Large intestine (tissue), 3 donors: Measurements from ENCODE around the gene SCN3A. TPM values are rescaled to one million over a fixed set of nuclear protein-coding genes. Genes with fewer than 3 reads are reported as not detected.

Source experiments
- DNase-seq, 2 donors: peaks; one replicate each; pipeline versions ENCODE4 v3.0.0 to v3.0.0-alpha.2; 2013
- H3K27ac ChIP-seq: one replicate; pipeline ENCODE4 v1.5.1; 2013; ENCODE audit warnings: low read length
- H3K27me3 ChIP-seq: 2 replicates; pipeline ENCODE4 v1.6.1; 2013; ENCODE audit warnings: low read length; ENCODE audit not compliant: control insufficient read depth, insufficient read depth
- H3K36me3 ChIP-seq: 2 replicates; pipeline ENCODE4 v1.6.1; 2013; ENCODE audit warnings: low read length; ENCODE audit not compliant: control insufficient read depth, insufficient read depth
- H3K4me1 ChIP-seq: one replicate; pipeline ENCODE4 v1.6.1; 2013; ENCODE audit warnings: low read length; ENCODE audit not compliant: control insufficient read depth, insufficient read depth
- H3K4me3 ChIP-seq: one replicate; pipeline ENCODE4 v1.5.1; 2013; ENCODE audit warnings: low read length
- H3K9me3 ChIP-seq: one replicate; pipeline ENCODE4 v1.6.1; 2013; ENCODE audit warnings: mild to moderate bottlenecking, low read depth, low read length, moderate library complexity; ENCODE audit not compliant: control insufficient read depth
- WGBS: methylation state at CpG from one replicate; pipeline ENCODE4 v1.1.5; 2013; ENCODE audit warnings: low lambda C conversion rate; ENCODE audit not compliant: insufficient coverage; 5-methylcytosine and 5-hydroxymethylcytosine counted together
- polyA plus RNA-seq: library from polyadenylated mRNA; unstranded; fragments of 120-200 nt; gene quantifications from one replicate; pipeline ENCODE4 v1.2.1, GENCODE V29; 2013

SCN3A gene
- polyA plus RNA-seq, 1 donor: 5.5 TPM

DNA sequence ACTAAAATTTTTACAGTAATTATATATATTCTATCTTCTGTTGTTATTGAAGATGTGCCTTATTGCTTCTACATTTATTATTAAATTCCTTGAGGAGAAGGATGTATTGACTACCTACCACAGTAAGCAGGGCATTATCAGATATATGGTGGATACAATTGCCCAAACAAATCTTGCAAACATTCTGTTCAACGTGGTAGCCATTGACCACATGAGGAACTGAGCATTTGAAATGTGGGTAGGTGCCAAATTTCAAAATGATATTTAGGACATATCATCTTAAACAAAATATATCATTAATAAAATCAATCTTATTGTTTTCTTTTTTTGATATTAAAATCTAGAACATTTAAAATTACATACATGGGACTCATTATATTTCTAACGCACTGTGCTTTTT lies 11.1 kb downstream of the SCN3A start:
- Histone ChIP-seq H3K9me3 (no peaks in the 10 kb centered on the region), H3K36me3 (no peaks in the 10 kb centered on the region), H3K4me3 (no peak overlapping the region), H3K27me3 (no peaks in the 10 kb centered on the region), H3K4me1 (no peaks in the 10 kb centered on the region), H3K27ac (no peak overlapping the region)
- no peak for DNase-seq
- WGBS: 100% methylated on average over 1 of the region's 2 CpGs

DNA sequence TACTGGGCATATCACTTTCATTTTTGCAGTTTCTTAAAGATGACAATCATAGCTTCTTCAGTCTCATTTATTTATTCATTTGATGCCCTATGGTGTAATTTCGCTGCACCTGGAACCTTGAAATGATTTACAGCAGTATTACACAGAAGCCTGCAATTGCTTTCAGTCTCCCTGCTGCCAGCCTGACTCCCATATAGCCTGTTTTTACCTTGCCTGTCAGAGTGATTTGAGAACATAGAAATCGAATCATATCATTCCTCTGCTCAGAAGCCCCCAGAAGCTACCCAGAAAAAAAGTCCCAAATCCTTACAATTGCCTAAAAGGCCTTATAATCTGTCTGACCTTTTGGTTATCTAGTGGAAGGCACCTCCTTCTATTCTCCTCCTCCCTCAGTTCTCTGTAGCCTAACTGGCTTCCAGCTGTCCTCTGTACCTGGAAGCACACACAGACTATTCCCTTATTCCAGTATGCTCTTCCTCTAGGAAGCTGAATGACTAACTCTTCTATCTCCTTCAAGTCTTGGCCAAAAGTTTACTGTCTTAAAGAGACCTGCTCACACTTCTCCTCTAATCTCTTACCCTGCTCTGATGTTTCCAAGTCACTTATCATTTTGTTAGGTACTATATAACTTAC lies 12.6 kb downstream of the SCN3A start:
- Histone ChIP-seq H3K4me1 (no peaks in the 10 kb centered on the region), H3K27me3 (no peaks in the 10 kb centered on the region), H3K4me3 (no peak overlapping the region), H3K27ac (no peak overlapping the region), H3K36me3 (no peaks in the 10 kb centered on the region), H3K9me3 (no peaks in the 10 kb centered on the region)
- no peak for DNase-seq
- WGBS: no CpG with 5 or more reads among the region's 2 CpGs

DNA sequence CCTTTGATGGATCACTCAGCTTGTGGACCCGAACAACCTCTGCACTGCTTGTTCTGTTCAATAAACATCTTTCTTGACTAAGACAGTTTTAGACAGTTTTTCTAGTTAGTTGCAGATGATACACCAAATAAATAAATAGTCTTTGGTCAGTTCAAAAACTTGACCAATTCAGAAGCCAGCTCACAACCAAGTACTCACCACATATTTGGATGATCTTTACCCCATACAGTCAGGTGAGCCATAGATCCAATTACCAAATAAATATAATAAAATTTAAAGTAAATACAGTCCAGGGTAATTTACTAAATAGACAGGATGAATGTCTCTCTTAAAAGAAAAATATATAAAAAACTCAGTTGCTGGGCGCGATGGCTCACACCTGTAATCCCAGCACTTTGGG lies 18.2 kb downstream of the SCN3A start:
- H3K9me3 ChIP-seq: no peaks in the 10 kb centered on the region
- no peaks in the 10 kb centered on the region for H3K4me1 ChIP-seq
- no CpG with 5 or more reads among the region's 3 CpGs for whole genome bisulfite sequencing

DNA sequence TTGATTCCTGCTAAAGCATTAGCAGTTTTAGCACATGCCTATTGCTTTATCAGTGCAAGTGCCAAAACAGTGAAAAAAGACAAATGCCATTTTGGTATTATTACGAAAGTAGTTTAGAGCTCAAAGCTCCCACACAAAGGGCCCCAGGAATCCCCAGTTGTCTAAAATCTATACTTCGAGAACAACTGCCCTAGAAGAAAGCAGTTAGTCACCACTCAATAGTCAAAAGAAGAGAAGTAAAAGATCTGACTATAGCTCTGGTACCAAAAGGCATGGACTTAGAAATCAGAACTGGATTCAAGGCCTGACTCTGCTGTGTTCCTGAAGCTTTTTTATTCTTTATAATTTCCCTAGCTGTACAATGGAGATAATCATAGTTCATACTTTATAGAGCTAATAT lies 21.8 kb downstream of the SCN3A start:
- Histone ChIP-seq H3K27ac (no peak overlapping the region), H3K4me1 (no peaks in the 10 kb centered on the region), H3K4me3 (no peak overlapping the region), H3K27me3 (no peaks in the 10 kb centered on the region), H3K36me3 (no peaks in the 10 kb centered on the region), H3K9me3 (no peaks in the 10 kb centered on the region)
- WGBS: 67% methylated on average over 1 of the region's 2 CpGs
- DNase-seq: no peak

More for the DNA sequence above, 18.2 kb downstream of the SCN3A start:
- no peak for DNase-seq
- H3K36me3 ChIP-seq: no peaks in the 10 kb centered on the region
- no peak overlapping the region for H3K4me3 ChIP-seq
- H3K27me3 ChIP-seq: no peaks in the 10 kb centered on the region
- no peak overlapping the region for H3K27ac ChIP-seq

DNA sequence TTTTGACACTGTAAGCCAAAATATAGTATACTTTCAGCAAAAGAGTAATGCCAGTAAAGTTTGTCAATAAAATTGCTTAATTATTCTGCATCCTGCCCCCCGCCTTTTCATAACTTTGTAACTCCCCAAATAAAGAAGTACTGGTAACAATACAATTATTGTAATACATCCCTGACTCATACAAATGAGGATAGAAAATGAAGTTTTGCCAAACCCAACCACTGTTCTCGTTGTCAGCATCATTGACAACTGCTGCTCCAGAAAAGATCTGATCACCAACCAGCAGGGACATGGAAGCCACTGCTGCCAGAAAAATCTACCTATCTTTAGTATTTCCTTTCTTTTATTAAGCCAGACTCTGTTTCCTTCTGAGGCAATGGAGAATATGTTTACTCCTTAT lies 27.1 kb downstream of the SCN3A start:
- H3K27ac ChIP-seq: no peak overlapping the region
- no peak for DNase-seq
- no peaks in the 10 kb centered on the region for H3K9me3 ChIP-seq
- H3K4me1 ChIP-seq: no peaks in the 10 kb centered on the region
- H3K27me3 ChIP-seq: no peaks in the 10 kb centered on the region
- WGBS: no CpG with 5 or more reads among the region's 2 CpGs
- no peak overlapping the region for H3K4me3 ChIP-seq
- no peaks in the 10 kb centered on the region for H3K36me3 ChIP-seq

DNA sequence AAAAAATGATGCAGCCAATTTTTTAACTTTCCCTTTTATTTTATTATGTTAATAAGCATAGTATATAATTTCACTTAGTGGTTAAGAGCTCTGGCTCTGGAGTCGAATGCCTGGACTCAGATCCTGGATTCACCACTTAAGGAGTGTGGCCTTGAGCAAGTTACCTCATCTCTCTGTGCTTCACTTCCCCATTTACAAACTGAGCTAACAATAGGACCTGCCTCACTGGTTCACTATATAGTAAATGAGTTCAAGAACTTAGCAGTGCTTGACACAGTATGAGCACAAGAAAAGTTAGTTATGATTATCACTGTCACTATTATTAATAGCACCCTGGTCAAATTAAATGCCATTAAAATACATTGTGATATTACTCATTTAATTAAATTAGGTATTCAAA lies 30.6 kb downstream of the SCN3A start:
- Histone ChIP-seq H3K36me3 (no peaks in the 10 kb centered on the region), H3K27ac (no peak overlapping the region), H3K4me1 (no peaks in the 10 kb centered on the region), H3K4me3 (no peak overlapping the region), H3K27me3 (no peaks in the 10 kb centered on the region), H3K9me3 (no peaks in the 10 kb centered on the region)
- DNase-seq: no peak
- no CpG with 5 or more reads among the region's 1 CpG for WGBS

DNA sequence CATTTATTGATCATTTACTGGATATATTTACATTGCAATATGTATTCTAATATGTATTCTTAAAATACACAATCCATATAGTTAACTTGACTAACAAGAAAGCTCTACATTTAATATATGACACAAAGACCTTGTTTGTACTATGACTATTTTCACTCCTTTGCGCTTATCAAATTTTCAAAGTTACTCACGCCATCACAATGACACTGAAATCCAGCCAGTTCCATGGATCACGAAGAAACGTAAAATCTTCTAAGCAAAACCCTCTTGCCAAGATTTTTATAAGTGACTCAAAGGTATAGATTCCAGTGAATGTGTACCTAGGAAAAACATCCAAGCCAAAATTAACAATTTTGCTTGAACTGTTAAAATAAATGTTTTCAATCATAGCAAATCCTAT lies 39.6 kb downstream of the SCN3A start:
- Histone ChIP-seq H3K4me1 (no peaks in the 10 kb centered on the region), H3K27me3 (no peaks in the 10 kb centered on the region), H3K9me3 (no peaks in the 10 kb centered on the region), H3K4me3 (no peak overlapping the region), H3K36me3 (no peaks in the 10 kb centered on the region), H3K27ac (no peak overlapping the region)
- DNase-seq: no peak
- 100% methylated on average over 1 of the region's 4 CpGs for WGBS

DNA sequence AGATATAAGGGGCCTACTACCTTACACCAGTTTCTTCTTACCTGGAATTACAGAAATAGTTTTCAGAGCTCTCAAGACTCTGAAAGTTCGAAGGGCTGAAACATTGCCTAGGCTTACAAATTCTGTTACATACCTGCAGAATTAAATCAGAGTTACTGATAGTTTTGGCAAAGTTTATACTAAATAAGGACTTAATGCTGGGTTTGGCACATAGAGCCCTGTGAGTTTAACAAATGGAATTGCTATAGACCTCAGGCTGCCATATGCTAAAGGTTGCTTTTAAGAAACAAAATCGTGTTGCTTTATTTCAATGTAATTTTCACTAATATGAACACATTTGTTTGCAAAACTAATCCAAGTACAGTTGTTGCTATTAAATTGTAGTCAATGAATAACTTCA lies 40.1 kb downstream of the SCN3A start:
- H3K9me3 ChIP-seq: no peaks in the 10 kb centered on the region
- H3K36me3 ChIP-seq: no peaks in the 10 kb centered on the region
- no peak overlapping the region for H3K27ac ChIP-seq
- no peak for DNase-seq
- WGBS: 100% methylated on average over 1 of the region's 2 CpGs
- no peaks in the 10 kb centered on the region for H3K27me3 ChIP-seq
- H3K4me3 ChIP-seq: no peak overlapping the region
- no peaks in the 10 kb centered on the region for H3K4me1 ChIP-seq

DNA sequence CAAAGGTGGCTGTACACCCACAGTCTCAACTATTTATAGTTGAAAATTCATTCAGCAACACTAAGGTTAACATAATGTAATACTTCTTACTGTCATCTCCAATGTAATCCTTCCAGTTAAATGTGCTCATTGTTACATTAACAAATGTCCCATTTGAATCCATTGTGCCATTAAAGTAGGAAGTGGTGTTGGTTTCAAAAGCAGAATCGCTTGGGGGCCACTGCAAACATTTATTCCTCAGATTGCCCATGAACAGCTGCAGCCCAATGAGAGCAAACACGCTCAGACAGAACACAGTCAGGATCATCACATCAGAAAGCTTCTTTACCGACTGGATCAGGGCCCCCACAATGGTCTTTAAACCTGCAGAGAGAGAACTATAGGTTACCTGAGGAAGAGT lies 41.4 kb downstream of the SCN3A start:
- H3K27me3 ChIP-seq: no peaks in the 10 kb centered on the region
- no peak for DNase-seq
- no peak overlapping the region for H3K27ac ChIP-seq
- H3K9me3 ChIP-seq: no peaks in the 10 kb centered on the region
- WGBS: no CpG with 5 or more reads among the region's 3 CpGs
- no peaks in the 10 kb centered on the region for H3K4me1 ChIP-seq
- no peaks in the 10 kb centered on the region for H3K36me3 ChIP-seq
- no peak overlapping the region for H3K4me3 ChIP-seq

DNA sequence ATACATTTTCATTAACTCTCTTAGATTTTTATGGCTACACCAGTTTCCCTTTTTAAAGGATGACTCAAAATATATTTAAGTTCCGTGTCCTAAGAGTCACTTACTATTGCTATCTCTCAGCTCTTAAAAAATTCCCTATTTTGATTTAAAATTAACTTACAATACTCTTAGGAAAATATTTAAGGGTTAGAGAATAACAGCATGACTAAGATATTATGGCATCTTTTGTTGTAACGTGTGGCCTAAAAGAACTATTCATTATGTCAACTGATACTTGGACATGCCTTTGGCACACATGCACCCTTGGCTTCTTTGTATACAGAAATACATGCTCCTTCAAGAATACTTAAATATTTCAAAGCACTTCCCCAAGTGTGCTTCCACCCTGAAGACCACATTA lies 42.3 kb downstream of the SCN3A start:
- H3K4me1 ChIP-seq: no peaks in the 10 kb centered on the region
- no peaks in the 10 kb centered on the region for H3K9me3 ChIP-seq
- H3K27me3 ChIP-seq: no peaks in the 10 kb centered on the region
- H3K27ac ChIP-seq: no peak overlapping the region
- H3K36me3 ChIP-seq: no peaks in the 10 kb centered on the region
- no peak overlapping the region for H3K4me3 ChIP-seq
- no CpG with 5 or more reads among the region's 2 CpGs for WGBS
- DNase-seq: no peak

DNA sequence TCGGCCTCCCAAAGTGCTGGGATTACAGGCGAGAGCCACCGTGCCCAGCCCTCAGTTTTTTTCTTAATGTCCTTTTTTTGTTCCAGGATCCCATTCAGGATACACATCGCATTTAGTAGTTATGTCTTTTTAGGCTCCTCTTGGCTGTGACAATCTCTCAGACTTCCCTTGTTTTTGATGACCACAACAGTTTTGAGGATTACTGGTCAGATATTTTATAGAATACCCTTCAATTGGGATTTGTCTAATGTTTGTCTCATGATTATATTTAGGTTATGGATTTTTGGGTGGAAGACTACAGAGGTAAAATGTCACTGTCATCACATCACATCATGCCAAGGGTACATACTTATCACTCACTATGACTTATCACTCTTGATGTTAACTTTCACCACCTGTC lies 46.7 kb downstream of the SCN3A start:
- no peak for DNase-seq

More for the DNA sequence above, 46.7 kb downstream of the SCN3A start:
- Histone ChIP-seq H3K27me3 (no peaks in the 10 kb centered on the region), H3K4me3 (no peak overlapping the region), H3K27ac (no peak overlapping the region), H3K9me3 (no peaks in the 10 kb centered on the region), H3K36me3 (no peaks in the 10 kb centered on the region), H3K4me1 (no peaks in the 10 kb centered on the region)
- 97% methylated on average over 4 of the region's 4 CpGs for WGBS
